Loucy (cell line): Measurements from ENCODE around the gene CLEC2D.
"Not testable (repeated sequence)": the region's sequence is repeated elsewhere in the genome, so short reads cannot be mapped to it uniquely, and the experiment has no call there.

Experiments
- EZH2phosphoT487 ChIP-seq: fragments of 200-600 bp; IDR thresholded peaks from 2 replicates; pipeline ENCODE4 v1.6.1; 2018; ENCODE audit warnings: antibody characterized with exemption, mild to moderate bottlenecking, moderate library complexity, borderline replicate concordance
- TF ChIP-seq, protein P1 (sequence below): fragments of 200-600 bp; sonication (generic); conservative IDR thresholded peaks from 2 replicates; pipeline ENCODE4 v1.5.1; 2014; ENCODE audit warnings: mild to moderate bottlenecking, antibody characterized with exemption, low read length

DNA sequence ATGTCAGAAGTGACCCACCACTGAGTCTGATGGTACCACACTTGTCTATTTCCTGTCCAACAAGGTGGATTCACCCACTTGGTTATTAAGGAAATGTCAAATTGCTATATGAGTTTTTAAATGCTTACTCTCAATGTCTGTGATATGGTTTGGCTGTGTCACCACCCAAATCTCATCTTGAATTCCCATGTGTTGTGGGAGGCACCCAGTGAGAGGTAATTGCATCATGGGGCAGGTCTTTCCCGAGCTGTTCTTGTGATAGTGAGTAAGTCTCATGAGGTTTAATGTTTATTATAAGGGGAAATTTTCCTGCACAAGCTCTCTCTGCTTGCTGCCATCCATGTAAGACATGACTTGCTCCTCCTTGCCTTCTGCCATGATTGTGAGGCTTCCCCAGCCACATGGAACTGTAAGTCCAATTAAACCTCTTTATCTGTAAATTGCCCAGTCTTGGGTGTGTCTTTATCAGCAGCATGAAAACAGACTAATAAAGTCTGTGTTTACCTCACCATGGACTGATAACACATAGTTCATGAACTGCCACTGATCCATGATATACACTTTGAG lies 24.4 kb upstream of the CLEC2D start:
- not testable (repeated sequence) for TF ChIP-seq EZH2phosphoT487
- TF ChIP-seq, protein P1, sequence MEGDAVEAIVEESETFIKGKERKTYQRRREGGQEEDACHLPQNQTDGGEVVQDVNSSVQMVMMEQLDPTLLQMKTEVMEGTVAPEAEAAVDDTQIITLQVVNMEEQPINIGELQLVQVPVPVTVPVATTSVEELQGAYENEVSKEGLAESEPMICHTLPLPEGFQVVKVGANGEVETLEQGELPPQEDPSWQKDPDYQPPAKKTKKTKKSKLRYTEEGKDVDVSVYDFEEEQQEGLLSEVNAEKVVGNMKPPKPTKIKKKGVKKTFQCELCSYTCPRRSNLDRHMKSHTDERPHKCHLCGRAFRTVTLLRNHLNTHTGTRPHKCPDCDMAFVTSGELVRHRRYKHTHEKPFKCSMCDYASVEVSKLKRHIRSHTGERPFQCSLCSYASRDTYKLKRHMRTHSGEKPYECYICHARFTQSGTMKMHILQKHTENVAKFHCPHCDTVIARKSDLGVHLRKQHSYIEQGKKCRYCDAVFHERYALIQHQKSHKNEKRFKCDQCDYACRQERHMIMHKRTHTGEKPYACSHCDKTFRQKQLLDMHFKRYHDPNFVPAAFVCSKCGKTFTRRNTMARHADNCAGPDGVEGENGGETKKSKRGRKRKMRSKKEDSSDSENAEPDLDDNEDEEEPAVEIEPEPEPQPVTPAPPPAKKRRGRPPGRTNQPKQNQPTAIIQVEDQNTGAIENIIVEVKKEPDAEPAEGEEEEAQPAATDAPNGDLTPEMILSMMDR = not testable (repeated sequence)
